ENCODE data around the gene DHX58. TPM values are rescaled to one million over a fixed set of nuclear protein-coding genes. Genes with fewer than 3 reads are reported as not detected.

DHX58 gene
- total RNA-seq, 1 donor from 2014 or later: 15.3 TPM

DNA sequence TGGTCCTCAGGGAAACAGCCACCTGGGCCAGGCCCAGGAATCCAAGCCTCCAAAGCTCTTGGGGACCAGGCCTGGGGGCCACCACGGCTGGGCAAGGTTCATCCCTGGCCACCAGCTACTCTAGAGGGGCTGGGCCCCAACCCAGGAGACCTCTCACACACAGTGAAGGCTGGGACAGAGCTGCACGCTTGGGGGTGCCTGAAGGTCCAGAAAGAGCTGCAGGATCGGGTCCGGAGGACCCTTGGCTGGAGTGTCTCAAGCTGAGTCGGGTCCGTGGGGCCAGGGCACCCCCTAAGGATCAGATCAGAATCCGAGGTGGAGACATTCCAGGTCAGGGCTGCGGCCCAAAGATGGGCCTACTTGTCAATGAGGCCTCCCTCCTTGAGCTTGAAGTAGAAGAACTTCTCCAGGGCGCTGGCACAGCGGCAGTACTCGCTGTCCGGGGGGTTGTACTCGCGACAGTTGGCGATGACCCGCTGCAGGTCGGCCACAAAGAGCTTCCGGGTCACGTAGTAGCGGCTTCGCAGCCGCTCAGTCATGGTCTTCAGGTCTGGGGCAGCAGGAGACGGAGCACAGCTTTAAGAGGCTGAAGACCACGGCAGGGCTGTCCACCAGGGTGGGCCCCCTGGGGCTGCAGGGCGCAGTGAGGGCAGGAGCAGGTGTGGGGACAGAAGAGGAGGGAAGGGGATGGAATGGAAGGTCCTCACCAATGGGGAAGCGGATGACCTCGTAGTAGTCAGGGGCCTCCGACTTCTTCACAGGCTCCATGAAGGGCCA, 967 bp upstream of the DHX58 start:
- H3K36me3 Mint-ChIP-seq (ENCODE audit: low read depth): peaks cover 53% of the 10 kb centered on the region
- no peak for DNase-seq (ENCODE audit: low spot score)
- no peak overlapping the region for H3K4me3 Mint-ChIP-seq (ENCODE audit: low read depth)
- peak overlapping the region; percentile 96 for H3K27ac Mint-ChIP-seq
- peaks cover 43% of the 10 kb centered on the region for H3K4me1 Mint-ChIP-seq (ENCODE audit: low read depth)
- no peaks in the 10 kb centered on the region for H3K27me3 Mint-ChIP-seq (ENCODE audit: low read depth)
- no peaks in the 10 kb centered on the region for H3K9me3 Mint-ChIP-seq
- intact Hi-C loops (cut with micrococcal nuclease): loop anchor here (5.0 kb wide), 1 partner anchor 44 kb away; no protein-coding TSS in a partner anchor

DNA sequence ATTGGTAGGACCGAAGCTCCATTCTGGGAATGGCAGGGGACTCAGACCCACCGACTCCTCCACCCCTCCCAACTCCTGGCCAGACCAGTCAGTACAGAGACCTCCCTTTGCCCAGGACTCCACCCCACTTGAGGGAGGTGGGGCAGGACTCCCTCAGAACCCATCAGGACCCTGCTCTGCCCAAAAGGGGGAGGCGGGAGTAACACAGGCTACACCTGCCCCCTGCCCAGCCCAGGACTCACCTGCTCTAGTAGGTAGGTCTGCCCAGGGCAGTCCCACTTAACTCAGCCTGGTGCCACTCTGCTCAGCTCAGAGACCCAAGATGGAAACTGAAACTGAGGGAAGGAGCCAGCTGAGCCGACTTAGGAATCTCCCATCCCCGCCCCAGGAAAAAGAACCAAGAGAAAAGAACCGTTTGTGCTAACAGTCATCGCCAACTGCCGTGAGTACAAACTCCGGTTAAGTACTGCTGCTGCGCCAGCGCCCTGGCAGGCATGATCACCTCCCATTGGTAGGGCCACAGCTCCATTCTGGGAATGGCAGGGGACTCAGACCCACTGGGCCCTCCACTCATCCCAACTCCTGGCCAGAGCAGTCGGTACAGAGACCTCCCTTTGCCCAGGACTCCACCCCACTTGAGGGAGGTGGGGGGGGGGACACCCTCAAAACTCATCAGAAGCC, 503 bp downstream of the DHX58 start:
- peak; percentile 27 for DNase-seq (ENCODE audit: low spot score)
- Mint-ChIP-seq H3K27ac (peak overlapping the region; percentile 96), H3K36me3 (ENCODE audit: low read depth) (peaks cover 50% of the 10 kb centered on the region), H3K4me3 (ENCODE audit: low read depth) (peak overlapping the region; percentile 91), H3K4me1 (ENCODE audit: low read depth) (peaks cover 48% of the 10 kb centered on the region), H3K9me3 (no peaks in the 10 kb centered on the region), H3K27me3 (ENCODE audit: low read depth) (no peaks in the 10 kb centered on the region)
- intact Hi-C loops (cut with micrococcal nuclease): loop anchor here (1.0 to 5.0 kb wide), 2 partner anchors 45 to 146 kb away; partner anchors contain the start of gene CNP

DNA sequence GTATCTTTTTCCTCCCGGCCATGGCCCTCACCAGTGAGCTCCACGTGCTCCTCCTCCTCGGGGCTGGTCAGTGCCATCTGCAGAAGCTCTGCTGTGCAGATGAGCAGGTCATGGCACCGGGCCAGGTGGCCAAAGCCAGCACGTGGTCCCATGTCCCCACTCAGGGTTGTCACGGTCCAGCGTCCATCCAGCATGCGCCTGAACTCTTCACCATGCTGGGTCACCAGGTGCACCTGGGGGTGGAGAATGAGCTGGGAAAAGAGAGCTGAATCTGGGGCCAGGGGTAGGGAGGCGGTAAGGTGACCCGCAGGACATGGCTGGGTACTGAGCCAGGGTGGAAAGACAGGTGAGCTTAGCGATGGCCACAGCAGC, 1.3 kb downstream of the DHX58 start:
- Mint-ChIP-seq H3K4me1 (ENCODE audit: low read depth) (peaks cover 44% of the 10 kb centered on the region), H3K36me3 (ENCODE audit: low read depth) (peaks cover 44% of the 10 kb centered on the region), H3K4me3 (ENCODE audit: low read depth) (peak overlapping the region; percentile 91), H3K9me3 (no peaks in the 10 kb centered on the region), H3K27ac (peak overlapping the region; percentile 96), H3K27me3 (ENCODE audit: low read depth) (no peaks in the 10 kb centered on the region)
- no peak for DNase-seq (ENCODE audit: low spot score)
- intact Hi-C loops (cut with micrococcal nuclease): loop anchor here (5.0 kb wide), 1 partner anchor 46 kb away; no protein-coding TSS in a partner anchor

DNA sequence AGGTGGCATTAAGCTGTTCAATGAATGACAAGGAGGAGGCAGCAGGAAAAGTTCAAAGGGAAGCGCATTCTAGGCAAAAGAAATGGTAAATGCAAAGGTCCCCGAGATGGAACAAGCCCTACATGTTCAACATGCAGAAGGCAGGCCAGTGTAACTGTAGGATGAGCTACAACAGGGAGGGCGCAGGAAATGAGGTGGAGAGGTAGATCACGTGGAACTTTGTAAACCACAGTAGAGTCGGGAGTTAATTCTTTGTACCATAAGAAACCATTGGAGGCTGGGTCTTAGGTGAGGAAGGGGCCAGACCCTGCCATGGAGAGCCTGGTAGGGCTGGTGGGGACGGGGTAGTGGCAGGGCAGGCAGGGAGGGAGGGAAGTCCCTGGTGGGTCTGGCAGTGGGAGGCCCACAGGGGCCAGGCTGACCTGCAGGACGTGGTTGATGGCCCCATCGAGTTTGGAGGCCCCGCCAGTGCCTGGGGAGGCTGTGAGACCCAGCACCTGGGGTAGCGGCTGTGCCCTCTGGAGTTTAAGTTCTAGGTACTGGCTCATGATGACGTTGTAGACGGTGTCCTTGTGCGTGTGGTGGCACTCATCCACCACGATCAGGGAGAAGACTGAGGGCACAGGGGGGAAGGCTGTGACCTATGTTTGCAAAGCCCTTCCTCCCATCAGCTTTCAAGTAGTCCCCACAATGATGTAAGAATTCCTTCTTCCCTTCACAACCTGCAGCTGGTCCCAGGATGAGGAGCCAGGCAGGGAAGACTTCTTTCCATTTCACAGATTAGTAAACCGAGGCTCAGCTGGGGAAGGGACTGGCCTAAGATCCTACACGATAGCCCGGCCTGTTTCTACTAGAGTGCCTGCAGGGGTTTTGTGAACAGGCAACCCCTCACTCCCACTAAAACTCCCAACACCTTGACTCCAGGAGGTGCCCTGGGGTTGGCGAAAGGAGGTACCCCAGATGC, 1.9 kb downstream of the DHX58 start:
- H3K27me3 Mint-ChIP-seq (ENCODE audit: low read depth): no peaks in the 10 kb centered on the region
- peak overlapping the region; percentile 63 for H3K4me3 Mint-ChIP-seq (ENCODE audit: low read depth)
- intact Hi-C loops (cut with micrococcal nuclease): loop anchor here (5.0 kb wide), 1 partner anchor 47 kb away; no protein-coding TSS in a partner anchor
- peaks cover 42% of the 10 kb centered on the region for H3K36me3 Mint-ChIP-seq (ENCODE audit: low read depth)
- no peaks in the 10 kb centered on the region for H3K9me3 Mint-ChIP-seq
- H3K27ac Mint-ChIP-seq: peak overlapping the region; percentile 77
- no peak for DNase-seq (ENCODE audit: low spot score)
- peaks cover 43% of the 10 kb centered on the region for H3K4me1 Mint-ChIP-seq (ENCODE audit: low read depth)

DNA sequence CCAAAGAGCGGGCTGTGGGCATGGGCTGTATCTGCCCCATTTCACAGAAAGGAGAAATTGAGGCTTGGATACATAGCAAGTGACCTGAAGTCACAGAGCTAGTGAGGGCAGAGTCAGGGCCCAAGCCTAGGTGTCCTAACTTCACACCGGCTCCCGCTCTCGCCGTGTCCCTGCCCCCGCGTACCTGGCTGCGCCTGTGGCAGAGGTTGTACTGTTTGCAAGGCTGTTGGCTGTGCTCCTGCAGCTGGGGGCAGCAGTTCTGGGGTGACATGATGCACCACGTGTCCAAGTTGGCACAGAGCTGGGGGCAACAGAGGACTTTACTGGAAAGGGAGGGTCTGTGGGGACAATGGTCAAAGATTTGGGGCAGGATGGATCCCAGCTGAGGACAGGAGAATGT, 3.4 kb downstream of the DHX58 start:
- no peaks in the 10 kb centered on the region for H3K27me3 Mint-ChIP-seq (ENCODE audit: low read depth)
- H3K4me3 Mint-ChIP-seq (ENCODE audit: low read depth): no peak overlapping the region
- H3K27ac Mint-ChIP-seq: peak overlapping the region; percentile 51
- H3K4me1 Mint-ChIP-seq (ENCODE audit: low read depth): peaks cover 41% of the 10 kb centered on the region
- no peaks in the 10 kb centered on the region for H3K9me3 Mint-ChIP-seq
- H3K36me3 Mint-ChIP-seq (ENCODE audit: low read depth): peaks cover 31% of the 10 kb centered on the region
- no peak for DNase-seq (ENCODE audit: low spot score)
- intact Hi-C loops (cut with micrococcal nuclease): no loop called here

DNA sequence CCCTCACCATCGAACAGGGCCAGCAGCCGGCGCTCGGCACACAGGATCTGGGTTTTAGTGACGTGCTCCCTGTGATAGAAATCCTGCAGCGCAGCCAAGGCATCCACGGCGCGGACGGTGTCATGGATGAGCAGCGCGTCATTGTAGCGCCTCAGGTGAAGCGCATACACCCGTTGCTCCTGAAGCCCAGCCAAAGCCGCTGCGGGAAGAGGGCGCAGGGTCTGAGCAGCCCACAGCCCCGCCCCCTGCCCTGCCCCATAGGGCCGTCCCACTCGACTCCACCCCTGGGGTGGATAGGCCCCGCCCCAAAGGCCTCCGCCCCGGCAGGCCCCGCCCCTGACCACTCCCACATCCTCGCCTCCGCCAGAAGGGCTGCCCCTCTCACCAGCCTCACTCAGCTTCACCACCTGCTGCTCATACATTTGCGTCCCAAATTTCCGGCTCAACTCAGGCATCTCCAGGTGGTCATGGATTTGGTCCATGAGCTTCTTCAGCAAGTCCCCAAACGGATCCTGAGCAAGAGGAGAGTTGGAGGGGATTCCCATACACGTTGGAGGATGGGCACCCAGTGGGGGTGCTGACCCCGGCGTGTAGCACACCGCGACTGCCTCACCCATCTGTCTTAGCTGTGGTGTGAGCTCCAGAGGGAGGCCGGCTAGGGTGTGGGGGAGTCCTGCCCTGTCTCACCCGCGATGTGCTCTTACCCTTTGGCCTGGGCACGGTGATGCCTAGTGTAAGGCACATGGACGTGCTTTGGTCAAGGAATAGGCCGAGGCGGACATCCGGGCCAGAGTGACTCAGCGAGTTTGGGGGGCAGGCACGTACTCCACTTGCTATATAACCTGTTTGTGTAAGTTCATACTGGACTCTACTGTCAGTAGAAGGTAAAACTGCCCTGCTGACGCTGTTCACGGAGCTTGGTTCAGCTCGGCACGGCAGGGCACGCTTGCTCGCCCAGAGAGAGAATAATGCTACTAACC, 4.6 kb downstream of the DHX58 start:
- H3K4me3 Mint-ChIP-seq (ENCODE audit: low read depth): peak overlapping the region; percentile 33
- H3K27ac Mint-ChIP-seq: peak overlapping the region; percentile 22
- intact Hi-C loops (cut with micrococcal nuclease): loop anchor here (2.0 kb wide), 1 partner anchor 41 kb away; no protein-coding TSS in a partner anchor
- no peaks in the 10 kb centered on the region for H3K27me3 Mint-ChIP-seq (ENCODE audit: low read depth)
- DNase-seq (ENCODE audit: low spot score): peak; percentile 88
- H3K9me3 Mint-ChIP-seq: no peaks in the 10 kb centered on the region
- H3K4me1 Mint-ChIP-seq (ENCODE audit: low read depth): peaks cover 40% of the 10 kb centered on the region
- peaks cover 33% of the 10 kb centered on the region for H3K36me3 Mint-ChIP-seq (ENCODE audit: low read depth)

DNA sequence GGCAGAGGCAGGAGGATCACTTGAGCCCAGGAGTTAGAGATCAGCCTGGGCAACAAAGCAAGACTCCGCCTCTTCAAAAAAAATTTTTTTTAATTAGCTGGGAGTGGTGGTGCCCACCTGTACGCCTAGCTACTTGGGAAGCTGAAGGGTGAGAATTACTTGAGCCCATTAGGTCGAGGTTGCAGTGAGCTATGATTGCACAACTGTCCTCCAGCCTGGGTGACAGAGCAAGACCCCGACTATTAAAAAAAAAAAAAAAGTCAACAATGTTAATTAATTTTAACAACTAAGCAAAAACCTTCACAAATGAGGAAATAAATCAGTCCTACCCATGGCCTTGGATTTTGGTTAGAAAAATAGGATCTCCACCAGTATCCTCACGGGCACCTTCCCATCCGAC, 5.4 kb downstream of the DHX58 start:
- intact Hi-C loops (cut with micrococcal nuclease): loop anchor here (2.0 kb wide), 1 partner anchor 40 kb away; no protein-coding TSS in a partner anchor
- H3K4me1 Mint-ChIP-seq (ENCODE audit: low read depth): peaks cover 35% of the 10 kb centered on the region
- H3K4me3 Mint-ChIP-seq (ENCODE audit: low read depth): no peak overlapping the region

DNA sequence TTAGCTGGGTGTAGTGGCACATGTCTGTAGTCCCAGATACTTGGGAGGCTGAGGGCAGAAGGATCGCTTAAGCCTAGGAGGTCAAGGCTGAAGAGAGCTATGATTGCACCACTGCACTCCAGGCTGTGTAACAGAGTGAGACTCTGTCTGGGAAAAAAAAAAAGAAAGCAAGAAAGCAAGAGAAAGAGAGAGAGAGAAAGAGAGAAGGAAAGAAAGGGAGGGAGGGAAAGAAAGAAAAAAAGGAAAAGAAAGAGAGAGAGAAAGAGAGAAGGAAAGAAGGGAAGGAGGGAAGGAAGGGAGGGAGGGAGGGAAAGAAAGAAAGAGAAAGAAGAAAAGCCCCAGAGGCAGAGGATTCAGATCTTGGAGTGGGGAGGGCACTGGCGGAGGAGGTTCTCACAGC, 6.5 kb downstream of the DHX58 start:
- H3K36me3 Mint-ChIP-seq (ENCODE audit: low read depth): peaks cover 38% of the 10 kb centered on the region
- H3K4me1 Mint-ChIP-seq (ENCODE audit: low read depth): peaks cover 24% of the 10 kb centered on the region
- no peak overlapping the region for H3K4me3 Mint-ChIP-seq (ENCODE audit: low read depth)
- no peak overlapping the region for H3K27ac Mint-ChIP-seq
- H3K27me3 Mint-ChIP-seq (ENCODE audit: low read depth): no peaks in the 10 kb centered on the region
- H3K9me3 Mint-ChIP-seq: no peaks in the 10 kb centered on the region
- no peak for DNase-seq (ENCODE audit: low spot score)
- intact Hi-C loops (cut with micrococcal nuclease): loop anchor here (2.0 kb wide), 1 partner anchor 39 kb away; no protein-coding TSS in a partner anchor

More for the DNA sequence above, 5.4 kb downstream of the DHX58 start:
- DNase-seq (ENCODE audit: low spot score): no peak
- Mint-ChIP-seq H3K27me3 (ENCODE audit: low read depth) (no peaks in the 10 kb centered on the region), H3K9me3 (no peaks in the 10 kb centered on the region), H3K27ac (no peak overlapping the region), H3K36me3 (ENCODE audit: low read depth) (peaks cover 35% of the 10 kb centered on the region)

DNA sequence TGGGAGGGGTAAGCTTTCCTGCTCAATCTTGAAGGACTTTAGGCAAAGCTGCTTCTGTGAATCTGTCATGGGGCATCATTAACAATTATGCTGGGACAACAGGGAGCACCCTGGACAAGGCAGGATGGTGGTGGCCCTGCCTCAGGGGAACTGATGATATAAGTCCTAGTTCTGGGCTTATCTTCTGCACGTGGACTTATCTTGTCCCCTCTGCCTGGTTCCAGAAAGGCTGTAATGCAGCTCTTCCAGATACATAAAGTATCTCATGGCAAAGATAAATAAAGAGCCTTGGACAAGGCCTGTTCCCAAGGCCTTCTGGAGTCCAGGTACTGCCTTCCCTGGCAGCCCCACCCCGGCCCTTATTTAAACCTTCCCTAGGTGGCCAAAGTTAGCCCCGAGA, 8.2 kb downstream of the DHX58 start:
- intact Hi-C loops (cut with micrococcal nuclease): no loop called here
- peaks cover 15% of the 10 kb centered on the region for H3K4me1 Mint-ChIP-seq (ENCODE audit: low read depth)
- DNase-seq (ENCODE audit: low spot score): no peak
- no peaks in the 10 kb centered on the region for H3K9me3 Mint-ChIP-seq
- H3K27me3 Mint-ChIP-seq (ENCODE audit: low read depth): peaks cover 2% of the 10 kb centered on the region
- no peak overlapping the region for H3K4me3 Mint-ChIP-seq (ENCODE audit: low read depth)
- peaks cover 32% of the 10 kb centered on the region for H3K36me3 Mint-ChIP-seq (ENCODE audit: low read depth)
- no peak overlapping the region for H3K27ac Mint-ChIP-seq

DNA sequence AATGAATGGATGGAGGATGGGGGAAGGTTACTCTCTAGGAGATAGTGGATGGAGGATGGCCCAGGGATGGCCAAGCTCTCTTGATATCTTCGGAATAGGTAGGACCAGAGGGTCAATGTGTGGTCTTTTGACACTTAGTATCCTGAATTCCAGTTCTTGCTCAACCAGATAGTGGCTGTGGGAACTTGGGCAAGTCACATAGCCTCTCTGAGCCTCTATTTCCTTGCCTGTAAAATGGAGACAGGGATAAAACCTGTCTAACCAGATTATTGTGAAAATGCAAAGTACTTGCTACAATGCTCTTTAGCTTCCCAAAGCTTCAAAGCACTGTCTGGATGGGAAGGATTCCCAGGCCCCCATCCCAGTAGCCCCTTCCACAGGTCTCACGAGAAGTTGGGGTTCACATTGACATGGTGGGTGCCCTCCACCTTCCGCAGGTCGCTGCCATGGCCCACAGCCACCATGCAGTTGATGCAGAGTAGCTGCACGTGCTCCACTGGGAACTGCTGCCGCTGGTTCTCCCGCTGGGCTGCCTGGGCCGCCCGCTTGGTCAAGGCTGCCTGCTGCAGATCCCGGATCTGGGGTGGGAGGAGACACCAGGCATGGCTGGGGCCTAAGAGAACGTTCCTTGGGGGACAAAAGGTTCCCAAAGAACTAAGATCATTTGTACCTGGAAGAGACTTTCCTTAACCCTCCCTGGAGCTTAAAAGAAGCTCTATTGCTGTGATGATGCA, 9.1 kb downstream of the DHX58 start:
- no peak for DNase-seq (ENCODE audit: low spot score)
- H3K4me3 Mint-ChIP-seq (ENCODE audit: low read depth): no peak overlapping the region
- peaks cover 8% of the 10 kb centered on the region for H3K4me1 Mint-ChIP-seq (ENCODE audit: low read depth)
- H3K36me3 Mint-ChIP-seq (ENCODE audit: low read depth): peaks cover 24% of the 10 kb centered on the region
- intact Hi-C loops (cut with micrococcal nuclease): no loop called here
- no peak overlapping the region for H3K27ac Mint-ChIP-seq
- no peaks in the 10 kb centered on the region for H3K9me3 Mint-ChIP-seq
- H3K27me3 Mint-ChIP-seq (ENCODE audit: low read depth): peaks cover 2% of the 10 kb centered on the region

Measured in activated T-helper 2 cell treated with anti-CD3 and anti-CD28 coated beads, Interferon-gamma antibody, Interleukin-2, Interleukin-4, amounts not matched to agents 10 μg/mL and 5 μg/mL and 100 μg/mL, durations not matched to agents 14 hours and 24 hours and 36 hours (primary cell).